SH-SY5Y (cell line): Measurements from ENCODE around the gene SCN1B.

Experiments
- GATA2 ChIP-seq: IDR thresholded peaks from 2 replicates; pipeline ENCODE4 v1.6.1; 2011; ENCODE audit warnings: mild to moderate bottlenecking, low read depth, low read length
- GATA3 ChIP-seq: IDR thresholded peaks from 2 replicates; pipeline ENCODE4 v1.6.1; 2011; ENCODE audit warnings: low read depth, mild to moderate bottlenecking, low read length, moderate library complexity

SCN1B gene

DNA sequence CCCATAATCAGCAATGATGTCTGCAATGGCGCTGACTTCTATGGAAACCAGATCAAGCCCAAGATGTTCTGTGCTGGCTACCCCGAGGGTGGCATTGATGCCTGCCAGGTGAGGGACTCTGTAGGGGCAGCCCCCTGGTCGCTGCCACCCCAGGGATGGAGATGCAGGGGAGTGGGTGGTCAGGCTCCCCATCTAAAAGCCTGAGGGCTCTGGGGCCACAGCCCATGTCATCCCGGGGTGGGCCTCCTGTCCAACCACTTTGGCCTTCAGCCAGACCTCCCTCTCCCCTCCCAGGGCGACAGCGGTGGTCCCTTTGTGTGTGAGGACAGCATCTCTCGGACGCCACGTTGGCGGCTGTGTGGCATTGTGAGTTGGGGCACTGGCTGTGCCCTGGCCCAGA, 35.3 kb downstream of the SCN1B start:
- TF ChIP-seq GATA2 (no peak), GATA3 (no peak)

DNA sequence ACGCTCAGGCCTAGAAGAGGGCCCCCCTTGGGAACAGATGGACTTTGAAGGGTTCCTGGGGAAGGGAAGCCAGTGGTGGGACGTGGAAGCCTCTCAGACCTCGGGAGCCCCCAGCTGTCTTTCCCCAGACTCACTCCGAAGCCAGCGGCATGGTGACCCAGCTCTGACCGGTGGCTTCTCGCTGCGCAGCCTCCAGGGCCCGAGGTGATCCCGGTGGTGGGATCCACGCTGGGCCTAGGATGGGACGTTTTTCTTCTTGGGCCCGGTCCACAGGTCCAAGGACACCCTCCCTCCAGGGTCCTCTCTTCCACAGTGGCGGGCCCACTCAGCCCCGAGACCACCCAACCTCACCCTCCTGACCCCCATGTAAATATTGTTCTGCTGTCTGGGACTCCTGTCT, 35.9 kb downstream of the SCN1B start:
- TF ChIP-seq GATA2 (no peak), GATA3 (no peak)

DNA sequence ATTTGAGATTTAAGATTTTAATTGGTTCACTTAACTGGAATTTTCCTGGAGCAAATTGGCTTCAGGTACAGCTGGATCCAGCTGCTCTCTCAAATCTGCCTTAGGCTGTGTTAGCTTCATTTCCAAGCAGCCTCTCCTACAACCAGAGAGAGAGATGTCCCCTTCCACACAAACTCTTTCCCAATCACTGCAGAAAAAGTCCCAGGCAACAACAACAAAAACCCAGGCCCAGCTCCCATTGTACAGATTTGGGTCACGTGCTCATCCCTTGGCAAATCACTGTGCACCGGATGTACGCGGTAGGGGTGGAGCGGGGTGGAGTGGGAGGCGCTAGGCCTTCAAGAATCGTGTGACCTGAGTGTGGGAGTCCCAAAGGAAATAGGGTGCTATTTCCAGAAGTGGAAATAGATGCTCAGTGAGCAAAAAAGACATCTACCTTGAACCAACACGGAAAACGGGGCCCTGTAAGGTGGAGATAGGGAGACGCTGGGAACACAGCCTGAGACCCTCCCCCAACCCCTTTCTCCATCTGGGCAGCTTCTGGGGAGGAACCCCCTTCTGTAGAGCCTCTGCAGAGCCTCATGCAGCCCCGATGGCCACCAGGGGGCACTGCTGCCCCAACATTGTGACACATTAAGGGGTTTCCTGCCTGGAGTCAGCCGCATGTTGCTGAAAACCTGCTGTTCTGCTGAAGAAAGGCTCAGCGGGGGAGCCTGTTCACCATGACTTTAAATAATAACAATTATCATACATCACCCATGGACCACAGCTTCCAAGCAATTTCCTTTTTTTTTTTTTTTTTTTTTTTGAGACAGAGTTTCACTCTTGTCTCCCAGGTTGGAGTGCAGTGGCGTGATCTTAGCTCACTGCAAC, 36.7 kb downstream of the SCN1B start:
- TF ChIP-seq GATA2 (no peak), GATA3 (no peak)

DNA sequence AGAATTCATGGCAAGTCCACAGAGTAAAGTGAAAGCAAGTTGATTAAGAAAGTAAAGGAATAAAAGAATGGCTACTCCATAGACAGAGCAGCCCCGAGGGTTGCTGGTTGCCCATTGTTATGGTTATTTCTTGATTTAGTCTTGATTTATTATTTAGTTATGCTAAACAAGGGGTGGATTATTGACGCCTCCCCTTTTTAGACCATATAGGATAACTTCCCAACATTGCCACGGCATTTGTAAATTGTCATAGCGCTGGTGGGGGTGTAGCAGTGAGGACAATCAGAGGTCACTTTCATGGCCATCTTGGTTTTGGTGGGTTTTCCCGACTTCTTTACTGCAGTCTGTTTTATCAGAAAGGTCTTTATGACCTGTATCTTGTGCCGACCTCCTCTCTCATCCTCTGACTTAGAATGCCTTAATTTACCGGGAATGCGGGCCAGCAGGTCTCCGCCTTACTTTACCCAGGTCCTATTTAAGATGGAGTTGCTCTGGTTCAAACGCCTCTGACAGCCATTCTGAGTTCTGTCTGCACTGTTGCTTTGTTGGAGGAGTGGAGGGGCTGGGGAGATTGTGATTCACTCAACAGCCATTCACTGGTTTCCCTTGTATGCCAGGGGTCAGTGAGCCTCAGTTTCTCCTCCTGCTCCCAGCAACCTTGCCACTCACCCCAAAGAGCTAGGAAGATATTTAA, 38.8 kb downstream of the SCN1B start:
- no peak for TF ChIP-seq GATA3
- no peak for TF ChIP-seq GATA2

DNA sequence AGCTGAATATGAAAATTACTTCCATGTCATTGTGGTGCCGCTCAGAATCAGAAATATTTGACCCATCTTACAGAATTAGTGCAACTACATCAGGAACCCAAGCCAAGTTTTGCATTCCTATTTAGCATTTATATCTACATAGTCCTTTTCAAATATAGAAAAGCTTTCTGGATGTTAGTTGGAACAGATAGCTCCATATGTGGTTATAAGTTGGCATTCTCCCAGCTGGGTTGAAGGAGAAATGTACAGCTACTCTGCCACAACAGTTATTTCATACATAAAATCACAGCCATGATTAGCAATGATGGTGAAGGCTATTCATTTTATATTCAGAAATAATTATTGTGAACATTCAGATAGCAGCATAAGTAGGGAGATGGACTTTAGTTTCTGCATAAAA, 39.4 kb downstream of the SCN1B start:
- no peak for TF ChIP-seq GATA3

DNA sequence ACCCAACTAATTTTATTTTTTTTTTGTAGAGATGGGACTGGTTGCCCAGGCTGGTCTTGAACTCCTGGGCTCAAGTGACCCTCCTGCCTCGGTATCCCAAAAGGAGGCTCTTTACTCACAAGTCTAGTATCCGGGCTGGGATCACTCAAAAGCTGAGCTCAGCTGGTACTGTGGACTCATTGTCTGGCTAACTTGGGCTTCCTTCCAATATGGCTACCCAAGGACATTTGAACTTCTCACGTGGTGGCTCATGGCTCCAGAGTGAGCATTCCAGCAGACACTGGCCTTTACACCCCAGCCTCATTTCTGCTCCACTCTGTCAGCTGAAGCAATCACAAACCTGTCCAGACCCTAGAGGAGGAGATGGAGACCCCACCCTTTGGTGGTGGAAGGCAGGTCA, 40.2 kb downstream of the SCN1B start:
- TF ChIP-seq GATA2 (no peak), GATA3 (no peak)

DNA sequence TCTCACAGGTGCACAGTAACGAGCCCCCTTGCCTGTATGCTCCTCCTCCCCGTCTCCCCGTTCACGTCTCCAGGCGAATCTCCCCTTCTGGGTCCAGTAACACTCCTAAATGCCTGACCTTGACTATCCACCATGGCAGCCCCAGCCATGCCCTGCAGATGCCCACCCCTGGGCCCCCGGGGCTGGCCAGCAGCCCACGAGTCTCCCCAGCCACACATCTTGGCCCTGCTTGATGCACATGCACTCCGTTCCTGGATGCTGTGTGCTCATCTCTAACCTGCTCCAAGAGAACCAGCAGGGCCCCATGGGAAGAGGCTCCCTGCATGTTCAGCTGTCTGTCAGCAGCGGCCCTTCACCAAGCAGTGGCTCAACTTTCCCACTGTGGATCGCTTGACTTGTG, 43.2 kb downstream of the SCN1B start:
- TF ChIP-seq GATA3 (no peak), GATA2 (no peak)

DNA sequence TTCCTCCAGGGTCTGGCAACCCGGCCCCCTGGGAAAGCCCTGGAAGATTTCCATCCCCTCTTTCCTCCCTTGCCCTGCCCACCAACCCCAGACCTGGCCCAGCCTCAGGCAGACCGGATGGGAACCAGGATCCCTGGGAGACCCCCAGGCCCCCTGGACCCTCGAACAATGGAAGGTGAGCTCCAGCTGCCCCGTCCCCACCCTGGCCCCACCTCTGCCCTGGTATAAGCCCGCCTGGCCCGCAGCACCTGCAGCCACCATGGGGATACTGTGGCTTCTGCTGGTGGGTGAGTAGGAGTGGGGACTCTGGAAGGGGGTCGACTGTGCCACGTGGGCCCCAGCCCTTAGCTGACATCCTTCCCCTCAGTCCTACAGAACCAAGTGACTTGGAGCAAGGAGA, 43.7 kb downstream of the SCN1B start:
- TF ChIP-seq GATA3 = no peak
- TF ChIP-seq GATA2 = no peak

DNA sequence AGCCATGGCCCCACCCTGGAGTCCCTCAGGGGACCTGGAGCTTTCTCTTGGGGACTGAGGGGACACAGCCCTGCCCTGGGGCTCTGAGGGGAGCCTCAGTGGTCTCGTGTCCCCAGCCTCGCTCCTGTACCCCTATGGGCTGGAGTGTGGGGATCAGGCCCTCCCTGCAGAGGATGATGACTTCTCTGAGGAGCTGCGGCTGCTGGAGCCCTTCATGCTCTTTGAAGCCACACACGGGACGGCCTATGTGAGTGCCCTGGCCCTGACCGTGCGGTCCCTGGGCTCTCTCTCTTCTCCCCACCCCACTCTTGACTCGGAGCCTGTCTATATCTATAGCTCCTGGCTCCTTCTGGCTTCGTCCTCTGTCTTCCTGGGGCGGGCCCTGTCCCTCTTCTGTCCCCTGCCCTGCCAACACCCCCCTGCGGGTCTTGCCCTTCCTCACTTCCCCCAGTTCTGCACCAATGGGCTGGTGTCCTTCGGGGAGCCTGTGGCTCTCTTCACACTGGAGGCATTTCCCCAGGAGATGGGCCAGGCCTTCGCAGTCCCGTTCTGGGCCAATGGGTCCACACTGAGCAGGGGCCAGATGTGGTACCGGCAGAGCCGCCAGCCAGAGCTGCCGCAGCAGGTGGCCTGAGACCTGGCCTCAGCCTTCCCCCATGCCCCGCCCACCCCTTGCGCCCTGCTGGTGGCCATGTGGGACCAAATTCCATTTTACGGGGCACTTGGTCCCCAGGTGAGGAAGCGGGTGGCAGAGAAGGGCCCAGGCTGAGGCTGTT, 44.3 kb downstream of the SCN1B start:
- TF ChIP-seq GATA2 = no peak
- TF ChIP-seq GATA3 = no peak

DNA sequence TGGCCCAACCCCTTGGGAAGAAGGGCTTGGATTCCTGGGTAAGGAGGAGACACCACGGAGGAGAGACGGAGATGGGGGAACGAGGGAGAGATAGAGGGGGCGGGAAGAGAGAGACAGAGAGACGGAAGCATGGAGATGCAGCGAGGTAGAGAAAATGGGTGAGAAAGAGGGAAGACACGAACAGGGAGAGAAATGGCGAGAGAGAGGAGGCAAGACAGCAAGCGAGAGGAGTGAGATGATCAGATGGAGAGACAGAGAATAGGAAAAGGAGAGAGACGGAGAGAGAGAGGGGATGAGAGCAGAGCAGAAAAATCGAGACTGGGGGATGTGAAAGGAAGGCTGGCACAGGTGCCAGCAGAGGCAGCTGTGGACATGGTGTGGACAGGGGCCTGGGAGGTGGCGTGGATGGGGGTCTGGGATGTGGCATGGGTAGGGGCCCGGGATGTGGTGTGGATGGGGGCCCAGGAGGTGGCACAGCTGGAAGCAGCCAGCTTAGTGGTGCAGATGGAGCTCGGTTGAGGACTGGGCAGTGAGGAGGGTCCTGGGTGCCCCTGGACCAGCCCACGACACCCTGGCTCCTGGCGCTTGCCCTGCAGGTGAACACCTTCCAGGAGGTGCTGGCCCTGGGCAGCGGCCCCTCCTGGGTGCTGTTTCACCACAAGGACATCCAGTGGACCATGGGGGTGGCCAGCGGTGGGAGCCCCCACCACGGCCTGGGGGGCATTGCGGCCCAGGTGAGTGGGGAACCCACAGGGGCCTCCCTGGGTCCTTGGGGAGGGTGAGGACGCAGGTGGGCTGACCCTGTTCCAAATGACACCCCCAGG, 45.1 kb downstream of the SCN1B start:
- no peak for TF ChIP-seq GATA3
- TF ChIP-seq GATA2 = no peak

DNA sequence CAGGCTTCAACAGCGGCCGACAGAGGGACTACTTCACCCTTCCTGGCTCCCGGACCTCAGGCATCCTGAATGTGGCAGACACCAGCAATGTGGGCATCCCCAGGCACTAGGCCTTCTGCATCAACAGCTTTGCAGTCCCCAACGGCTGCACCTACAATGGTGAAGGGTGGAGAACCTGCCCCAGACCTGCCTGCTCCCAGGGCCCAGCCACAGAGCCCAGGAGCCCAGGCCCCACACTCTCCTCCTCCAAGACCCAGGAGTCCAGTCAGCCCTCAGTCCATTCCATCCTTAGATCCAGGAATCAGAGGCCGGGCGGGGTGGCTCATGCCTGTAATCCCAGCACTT, 45.7 kb downstream of the SCN1B start:
- TF ChIP-seq GATA3 = no peak
- no peak for TF ChIP-seq GATA2

DNA sequence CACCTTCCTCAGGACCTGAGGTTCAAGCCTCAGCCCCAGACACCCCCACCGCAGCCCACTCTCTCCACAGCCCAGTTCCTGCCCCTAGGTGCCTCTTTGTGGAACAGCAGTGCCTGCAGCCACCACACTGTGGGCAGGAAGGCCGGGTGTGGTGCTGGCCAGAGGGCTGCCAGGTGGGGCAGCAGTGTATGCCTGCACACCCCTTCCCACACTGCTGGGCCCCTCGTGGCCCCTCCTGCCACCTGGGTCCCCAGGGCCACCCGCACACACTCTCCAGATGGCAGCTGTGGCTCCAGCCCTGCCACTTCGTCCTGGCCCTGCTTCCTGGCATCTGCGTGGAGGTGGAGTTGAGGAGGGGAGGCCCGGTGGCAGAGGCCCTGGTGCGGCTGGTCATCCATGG, 46.4 kb downstream of the SCN1B start:
- no peak for TF ChIP-seq GATA3
- no peak for TF ChIP-seq GATA2

DNA sequence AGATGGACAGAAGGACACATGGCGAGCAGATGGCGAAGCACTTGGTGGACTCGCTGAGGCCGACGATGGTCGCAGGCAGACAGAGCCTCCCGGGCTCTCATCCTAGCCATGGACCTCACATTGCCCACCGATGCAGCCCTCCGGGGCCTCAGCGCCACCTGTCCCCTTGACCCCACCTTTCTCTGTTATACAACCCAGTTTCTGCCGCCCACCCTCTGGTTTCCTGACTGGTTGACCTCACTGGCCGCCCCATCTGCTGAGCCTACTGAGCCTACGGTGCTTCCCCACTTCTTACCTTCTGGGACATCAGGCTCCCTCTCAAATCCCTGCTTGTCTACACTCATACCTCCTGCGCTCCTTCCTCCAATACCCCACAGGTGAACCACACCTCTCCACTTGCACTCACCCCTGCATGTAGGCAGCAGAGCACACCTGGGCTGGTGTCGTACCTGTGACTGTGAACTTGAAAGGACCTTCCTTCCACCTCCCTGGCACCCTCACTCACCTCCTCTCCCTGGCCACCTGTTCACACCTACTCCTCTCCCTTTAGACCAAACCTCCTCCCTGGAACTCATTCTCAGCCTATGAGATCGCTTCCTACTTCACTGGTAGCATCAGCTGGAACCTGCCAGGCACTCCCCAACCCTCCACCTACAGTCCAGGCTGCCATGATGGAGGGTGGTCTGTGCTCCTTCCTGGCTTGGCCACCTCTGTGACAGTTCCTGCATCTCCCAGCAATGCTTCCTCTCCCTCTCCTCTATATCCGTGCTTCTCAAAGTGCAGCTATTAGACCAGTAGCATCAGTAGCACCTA, 47.3 kb downstream of the SCN1B start:
- TF ChIP-seq GATA2 = no peak
- no peak for TF ChIP-seq GATA3
